NB4 (cell line): ENCODE data around the gene GATA5.

Experiments used
- MAX ChIP-seq: IDR thresholded peaks from 2 replicates; pipeline ENCODE4 v1.6.1; 2011; ENCODE audit warnings: low read depth, low read length
- MYC ChIP-seq: IDR thresholded peaks from 2 replicates; pipeline ENCODE4 v1.6.1; 2011; ENCODE audit warnings: low read depth, low read length
- POLR2A ChIP-seq: IDR thresholded peaks from 2 replicates; pipeline ENCODE4 v1.6.1; 2011; ENCODE audit warnings: mild to moderate bottlenecking; ENCODE audit not compliant: insufficient read length; ENCODE audit errors: extremely low read depth
- TF ChIP-seq, protein P1 (sequence below): IDR thresholded peaks from one replicate; pipeline ENCODE4 v1.5.1; 2012; ENCODE audit warnings: low read depth, low read length

DNA sequence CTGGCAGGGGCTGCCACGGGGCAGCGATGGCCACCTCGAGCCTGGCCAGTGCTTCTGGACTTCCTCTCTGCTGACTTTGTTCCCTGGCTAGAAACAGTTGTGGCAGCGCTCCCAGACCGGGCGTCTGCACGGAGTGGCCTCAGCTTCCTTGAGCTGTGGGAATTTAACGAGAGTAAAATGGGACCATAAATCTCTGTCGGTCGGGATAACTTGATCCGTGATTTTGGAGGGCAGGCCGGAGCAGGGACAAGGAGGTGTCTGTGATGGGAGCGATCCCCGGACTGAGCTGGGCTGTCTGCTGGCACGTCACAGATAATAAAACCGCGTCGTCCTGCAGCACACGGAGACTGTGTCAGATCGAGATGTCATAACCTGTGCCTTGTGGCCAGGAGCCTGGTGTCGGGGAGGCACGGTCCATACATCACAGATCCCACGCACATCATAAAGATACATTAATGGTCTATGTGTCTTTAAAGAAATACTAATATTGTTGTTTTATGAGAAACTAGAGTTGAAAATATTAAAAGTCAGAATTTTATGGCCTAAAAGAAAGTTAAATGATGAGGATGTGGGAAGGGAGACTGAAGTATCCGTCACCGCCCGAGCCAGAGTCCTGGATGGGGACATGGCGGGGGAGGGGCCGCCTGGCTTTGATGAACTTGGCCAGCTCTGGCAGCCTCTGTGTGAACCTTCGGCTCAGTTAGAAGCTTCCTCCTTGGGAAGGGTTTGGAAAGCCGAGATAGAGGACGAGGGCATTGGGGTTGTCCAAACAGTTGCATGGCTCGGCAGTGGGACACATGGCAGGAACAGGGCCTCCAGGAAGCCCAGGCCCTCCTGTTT is 41.9 kb downstream of the GATA5 start:
- no peak for TF ChIP-seq MAX
- TF ChIP-seq, protein P1, sequence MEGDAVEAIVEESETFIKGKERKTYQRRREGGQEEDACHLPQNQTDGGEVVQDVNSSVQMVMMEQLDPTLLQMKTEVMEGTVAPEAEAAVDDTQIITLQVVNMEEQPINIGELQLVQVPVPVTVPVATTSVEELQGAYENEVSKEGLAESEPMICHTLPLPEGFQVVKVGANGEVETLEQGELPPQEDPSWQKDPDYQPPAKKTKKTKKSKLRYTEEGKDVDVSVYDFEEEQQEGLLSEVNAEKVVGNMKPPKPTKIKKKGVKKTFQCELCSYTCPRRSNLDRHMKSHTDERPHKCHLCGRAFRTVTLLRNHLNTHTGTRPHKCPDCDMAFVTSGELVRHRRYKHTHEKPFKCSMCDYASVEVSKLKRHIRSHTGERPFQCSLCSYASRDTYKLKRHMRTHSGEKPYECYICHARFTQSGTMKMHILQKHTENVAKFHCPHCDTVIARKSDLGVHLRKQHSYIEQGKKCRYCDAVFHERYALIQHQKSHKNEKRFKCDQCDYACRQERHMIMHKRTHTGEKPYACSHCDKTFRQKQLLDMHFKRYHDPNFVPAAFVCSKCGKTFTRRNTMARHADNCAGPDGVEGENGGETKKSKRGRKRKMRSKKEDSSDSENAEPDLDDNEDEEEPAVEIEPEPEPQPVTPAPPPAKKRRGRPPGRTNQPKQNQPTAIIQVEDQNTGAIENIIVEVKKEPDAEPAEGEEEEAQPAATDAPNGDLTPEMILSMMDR, result no peak
- TF ChIP-seq POLR2A, result no peak
- no peak for TF ChIP-seq MYC
